SJSA1 (cell line): ENCODE data around the gene LRRC8C. TPM values are rescaled to one million over a fixed set of nuclear protein-coding genes. Genes with fewer than 3 reads are reported as not detected.
"Not testable (repeated sequence)": the region's sequence is repeated elsewhere in the genome, so short reads cannot be mapped to it uniquely, and the experiment has no call there.

Experiments
- DNase-seq, 2 experiments: peaks; one replicate each; pipeline ENCODE4 v3.0.0-alpha.2; 2015 to 2020; ENCODE audit warnings: low spot score in 2 of 2, low read depth in 1 of 2
- H3K27ac ChIP-seq: fragments of 250-450 bp; sonication (Bioruptor Pico); 2 replicates; pipeline ENCODE4 v1.5.1; 2020; ENCODE audit warnings: mild to moderate bottlenecking, moderate library complexity
- H3K27me3 ChIP-seq: fragments of 250-450 bp; sonication (Bioruptor Pico); replicated peaks from 2 replicates; pipeline ENCODE4 v1.5.1; 2020; ENCODE audit warnings: mild to moderate bottlenecking, moderate library complexity
- H3K36me3 ChIP-seq: fragments of 250-450 bp; sonication (Bioruptor Pico); 2 replicates; pipeline ENCODE4 v1.5.1; 2020; ENCODE audit warnings: mild to moderate bottlenecking
- H3K4me1 ChIP-seq: fragments of 250-450 bp; sonication (Bioruptor Pico); replicated peaks from 2 replicates; pipeline ENCODE4 v1.6.1; 2021; ENCODE audit warnings: mild to moderate bottlenecking
- H3K4me3 ChIP-seq: fragments of 250-450 bp; sonication (Bioruptor Pico); 2 replicates; pipeline ENCODE4 v1.5.1; 2020; ENCODE audit warnings: mild to moderate bottlenecking
- H3K9me3 ChIP-seq: fragments of 250-450 bp; sonication (Bioruptor Pico); replicated peaks from 2 replicates; pipeline ENCODE4 v1.5.1; 2020; ENCODE audit warnings: mild to moderate bottlenecking
- total RNA-seq: library from RNA; depleted of rRNA; stranded (reverse); fragments of >200 nt; shearing (Covaris generic); gene quantifications from 2 replicates; pipeline ENCODE4 v1.2.3, GENCODE V29; 2014

The LRRC8C gene
- total RNA-seq, 1 experiment from 2014 or later = 16.0 TPM

DNA sequence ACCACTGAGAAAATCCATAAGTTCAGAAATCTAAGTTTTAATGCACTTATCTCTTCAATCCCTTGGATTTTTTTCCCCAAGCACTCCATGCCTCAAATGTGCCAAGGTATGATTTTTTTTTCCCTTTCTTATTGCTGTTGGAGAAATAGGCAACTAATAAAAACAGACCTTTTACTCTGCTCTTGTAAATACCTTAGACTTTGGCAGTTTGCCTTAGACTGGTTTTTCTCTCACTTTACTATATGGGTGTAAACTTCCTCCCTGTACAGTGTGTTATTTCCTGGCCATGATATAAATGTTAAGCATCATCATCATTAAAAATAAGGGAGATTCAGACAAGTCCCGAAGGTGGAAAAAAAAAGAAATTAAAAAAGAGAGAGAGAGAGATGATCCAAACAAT is 65.7 kb downstream of the LRRC8C start:
- Histone ChIP-seq H3K9me3 (no peaks in the 10 kb centered on the region), H3K4me3 (no peak overlapping the region), H3K27ac (no peak overlapping the region), H3K27me3 (no peaks in the 10 kb centered on the region), H3K36me3 (0 out of 2 replicates have a peak, but pooled peaks cover 6% of the 10 kb centered on the region), H3K4me1 (no peaks in the 10 kb centered on the region)
- no peak for DNase-seq

DNA sequence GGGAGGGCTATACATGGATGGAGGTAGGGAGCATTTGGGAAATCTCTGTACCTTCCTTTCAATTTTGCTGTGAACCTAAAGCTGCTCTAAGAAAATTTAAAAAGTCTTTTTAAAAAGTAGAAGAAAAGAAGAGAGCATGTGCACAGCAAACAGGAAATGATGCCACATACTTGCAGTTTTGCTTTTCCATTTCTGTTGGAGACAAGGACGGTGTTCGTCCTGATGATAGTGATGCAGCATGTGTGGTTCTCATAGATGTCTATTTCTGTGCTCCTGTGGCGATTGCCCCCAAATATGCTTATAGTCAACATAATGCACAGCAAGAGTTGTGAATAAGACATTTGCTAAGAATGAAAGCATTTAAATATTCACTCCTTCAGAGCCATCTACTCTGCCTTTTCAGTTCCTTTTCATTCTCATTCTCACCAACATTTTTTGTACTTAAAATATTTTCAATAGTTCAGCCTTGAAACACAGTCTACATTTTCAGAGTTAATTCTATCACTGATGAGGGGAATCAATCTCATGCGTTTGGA is 66.6 kb downstream of the LRRC8C start:
- no peaks in the 10 kb centered on the region for H3K27me3 ChIP-seq
- H3K4me3 ChIP-seq = no peak overlapping the region
- no peaks in the 10 kb centered on the region for H3K9me3 ChIP-seq
- no peak for DNase-seq
- H3K27ac ChIP-seq = no peak overlapping the region
- 0 out of 2 replicates have a peak, but pooled peaks cover 10% of the 10 kb centered on the region for H3K36me3 ChIP-seq
- no peaks in the 10 kb centered on the region for H3K4me1 ChIP-seq

DNA sequence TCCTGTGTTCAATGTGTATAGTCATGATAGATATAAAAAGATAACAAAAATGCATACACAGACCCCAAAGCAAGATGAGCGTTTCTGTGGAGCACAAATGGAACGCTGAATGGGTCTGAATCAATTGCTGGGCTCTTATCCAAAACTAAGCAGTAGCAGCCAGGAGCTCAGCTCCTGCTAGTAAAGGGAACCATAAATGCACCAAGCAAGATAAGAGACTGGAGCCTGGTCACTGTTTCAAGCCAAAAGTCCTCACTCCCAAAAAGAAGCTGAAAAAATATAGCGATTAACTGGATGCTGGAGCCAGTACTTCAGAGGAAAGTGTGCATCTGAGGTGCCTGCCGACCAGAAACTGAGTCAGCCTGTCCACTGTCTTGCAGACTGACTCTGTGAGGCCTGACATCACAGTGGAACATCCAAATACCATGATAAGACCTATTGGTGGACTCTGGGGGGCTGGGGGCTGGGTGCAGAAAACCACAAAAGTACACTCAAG is 68.9 kb downstream of the LRRC8C start:
- DNase-seq = no peak

DNA sequence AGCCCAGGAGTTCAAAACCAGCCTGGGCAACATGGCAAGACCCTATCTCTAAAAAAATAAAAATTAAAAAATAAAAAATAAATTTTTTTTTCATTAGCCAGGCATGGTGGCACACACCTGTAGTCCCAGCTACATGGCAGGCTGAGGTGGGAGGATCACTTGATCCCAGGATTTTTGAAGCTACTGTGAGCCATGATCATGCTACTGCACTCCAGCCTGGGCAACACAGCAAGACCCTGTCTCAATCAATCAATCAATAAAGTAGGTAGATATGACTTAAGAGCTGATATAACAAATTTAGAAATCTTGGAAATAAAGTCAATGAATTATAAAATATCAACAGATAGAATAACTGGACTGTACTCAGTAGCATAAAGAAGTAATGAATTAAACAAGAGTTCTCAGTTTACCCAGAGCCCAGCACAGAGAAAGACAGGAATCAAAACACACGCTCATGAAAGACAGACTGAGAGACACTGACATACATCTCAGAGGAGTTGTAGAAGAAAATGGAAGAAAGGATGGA is 69.7 kb downstream of the LRRC8C start:
- Histone ChIP-seq H3K27ac (no peak overlapping the region), H3K4me3 (no peak overlapping the region)

More for the DNA sequence above, 68.9 kb downstream of the LRRC8C start:
- Histone ChIP-seq H3K4me3 (no peak overlapping the region), H3K9me3 (no peaks in the 10 kb centered on the region), H3K4me1 (peaks cover 7% of the 10 kb centered on the region), H3K36me3 (0 out of 2 replicates have a peak, but pooled peaks cover 8% of the 10 kb centered on the region), H3K27me3 (no peaks in the 10 kb centered on the region), H3K27ac (no peak overlapping the region)

DNA sequence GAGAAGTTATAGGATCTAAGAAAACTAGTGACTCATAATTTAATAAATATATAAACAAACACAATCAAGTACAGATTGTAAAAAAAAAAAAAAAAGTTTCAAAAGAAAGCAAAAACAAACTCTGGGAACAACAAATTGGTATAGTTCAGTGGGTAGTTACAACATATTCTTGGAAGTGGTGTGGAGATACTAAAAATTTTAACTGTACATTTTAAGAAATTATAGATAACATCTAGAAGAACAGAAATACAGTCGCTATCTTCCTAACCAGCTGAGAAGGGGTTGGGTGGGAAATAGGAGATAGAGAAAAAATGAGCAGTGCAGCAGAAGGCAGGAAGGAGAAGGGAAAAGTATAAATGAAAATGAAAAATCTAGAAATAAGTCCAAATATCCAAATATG is 70.5 kb downstream of the LRRC8C start:
- Histone ChIP-seq H3K36me3 (0 out of 2 replicates have a peak, but pooled peaks cover 8% of the 10 kb centered on the region), H3K27me3 (no peaks in the 10 kb centered on the region), H3K4me1 (peaks cover 14% of the 10 kb centered on the region), H3K9me3 (no peaks in the 10 kb centered on the region), H3K4me3 (no peak overlapping the region), H3K27ac (no peak overlapping the region)
- no peak for DNase-seq

More for the DNA sequence above, 69.7 kb downstream of the LRRC8C start:
- Histone ChIP-seq H3K27me3 (no peaks in the 10 kb centered on the region), H3K9me3 (no peaks in the 10 kb centered on the region), H3K4me1 (peaks cover 7% of the 10 kb centered on the region), H3K36me3 (0 out of 2 replicates have a peak, but pooled peaks cover 8% of the 10 kb centered on the region)
- no peak for DNase-seq

DNA sequence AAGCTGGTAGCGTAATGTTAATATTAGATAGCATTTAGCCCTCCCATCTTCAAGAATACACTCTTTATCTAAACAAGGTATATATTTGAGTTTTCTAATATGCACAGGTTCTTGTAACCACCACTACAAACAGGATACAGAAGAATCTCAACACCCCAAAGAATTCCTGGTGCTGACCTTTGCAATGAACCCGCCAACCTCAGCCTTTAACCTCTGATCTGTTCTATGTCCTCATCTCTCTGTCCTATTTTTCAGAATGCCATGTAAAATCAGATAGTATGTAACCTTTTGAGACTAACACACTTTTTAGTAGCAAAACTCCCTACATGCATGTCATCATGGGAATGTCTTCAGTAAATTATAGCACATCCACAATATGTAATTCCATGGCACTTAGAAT is 71.1 kb downstream of the LRRC8C start:
- H3K4me1 ChIP-seq = peaks cover 19% of the 10 kb centered on the region
- no peak overlapping the region for H3K27ac ChIP-seq
- 0 out of 2 replicates have a peak, but pooled peaks cover 8% of the 10 kb centered on the region for H3K36me3 ChIP-seq
- no peak overlapping the region for H3K4me3 ChIP-seq
- no peak for DNase-seq
- no peaks in the 10 kb centered on the region for H3K27me3 ChIP-seq
- H3K9me3 ChIP-seq = no peaks in the 10 kb centered on the region

DNA sequence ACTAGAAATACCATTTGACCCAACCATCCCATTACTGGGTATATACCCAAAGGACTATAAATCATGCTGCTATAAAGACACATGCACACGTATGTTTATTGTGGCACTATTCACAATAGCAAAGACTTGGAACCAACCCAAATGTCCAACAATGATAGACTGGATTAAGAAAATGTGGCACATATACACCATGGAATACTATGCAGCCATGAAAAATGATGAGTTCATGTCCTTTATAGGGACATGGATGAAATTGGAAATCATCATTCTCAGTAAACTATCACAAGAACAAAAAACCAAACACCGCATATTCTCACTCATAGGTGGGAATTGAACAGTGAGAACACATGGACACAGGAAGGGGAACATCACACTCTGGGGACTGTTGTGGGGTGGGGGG is 72.0 kb downstream of the LRRC8C start:
- not testable (repeated sequence) for H3K9me3 ChIP-seq, H3K27me3 ChIP-seq, H3K27ac ChIP-seq, DNase-seq, H3K4me3 ChIP-seq, H3K36me3 ChIP-seq
- H3K4me1 ChIP-seq = peaks cover 28% of the 10 kb centered on the region

DNA sequence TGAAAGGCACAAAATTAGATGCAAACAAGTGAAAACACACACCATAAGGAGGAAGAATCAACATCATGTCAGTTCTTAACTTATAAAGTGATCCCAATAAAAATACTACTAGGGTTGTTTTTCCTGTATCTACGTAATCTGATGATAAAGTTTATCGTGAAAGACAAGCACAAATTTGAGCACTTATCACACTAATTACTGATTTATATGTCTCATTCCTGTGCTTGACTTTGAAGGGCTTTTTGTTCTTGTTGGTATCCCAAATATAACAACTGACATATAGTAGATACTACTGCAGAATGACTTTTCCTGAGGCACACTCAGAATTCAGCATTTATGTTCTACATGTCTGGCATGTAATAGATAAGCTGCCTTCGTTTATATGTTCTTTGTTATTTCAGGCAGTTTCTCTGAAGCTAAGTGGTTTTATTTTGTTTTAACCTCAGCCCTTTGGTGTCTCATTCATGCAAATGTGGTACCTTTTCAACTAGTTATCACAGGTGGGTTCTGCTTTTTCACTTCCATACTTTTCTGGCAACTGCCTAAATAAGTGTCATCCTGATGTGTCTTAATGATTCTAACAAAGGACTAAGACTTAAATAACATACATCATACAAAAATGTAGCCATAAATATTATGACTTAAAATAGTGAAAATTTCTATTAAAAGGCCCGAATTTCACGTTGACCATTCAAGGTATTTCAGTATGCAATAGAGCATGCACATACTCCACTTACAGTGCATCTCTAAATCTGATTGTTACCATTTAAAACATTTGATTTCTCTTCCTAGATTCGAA is 73.2 kb downstream of the LRRC8C start:
- no peaks in the 10 kb centered on the region for H3K9me3 ChIP-seq
- 0 out of 2 replicates have a peak, but pooled peaks cover 8% of the 10 kb centered on the region for H3K36me3 ChIP-seq
- no peaks in the 10 kb centered on the region for H3K27me3 ChIP-seq
- no peak overlapping the region for H3K4me3 ChIP-seq
- no peak overlapping the region for H3K27ac ChIP-seq
- H3K4me1 ChIP-seq = peaks cover 40% of the 10 kb centered on the region
- no peak for DNase-seq

DNA sequence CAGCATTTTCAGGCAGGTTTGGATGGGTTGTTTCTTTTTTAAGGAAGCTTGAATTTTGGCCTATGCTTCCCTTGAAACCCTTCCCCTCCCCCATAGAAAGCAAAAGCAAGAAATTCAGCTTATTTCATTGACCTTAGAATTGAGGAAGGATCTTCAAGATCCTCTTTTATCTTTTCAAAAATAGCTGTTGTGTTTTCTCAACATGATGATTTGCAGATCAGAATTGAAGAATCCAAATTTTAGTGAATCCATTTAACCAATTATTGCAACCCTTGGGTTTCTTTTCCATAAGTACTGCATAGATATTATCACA is 73.7 kb downstream of the LRRC8C start:
- DNase-seq = no peak
- Histone ChIP-seq H3K36me3 (0 out of 2 replicates have a peak, but pooled peaks cover 8% of the 10 kb centered on the region), H3K27me3 (no peaks in the 10 kb centered on the region), H3K27ac (no peak overlapping the region), H3K9me3 (no peaks in the 10 kb centered on the region), H3K4me1 (peaks cover 41% of the 10 kb centered on the region), H3K4me3 (no peak overlapping the region)

DNA sequence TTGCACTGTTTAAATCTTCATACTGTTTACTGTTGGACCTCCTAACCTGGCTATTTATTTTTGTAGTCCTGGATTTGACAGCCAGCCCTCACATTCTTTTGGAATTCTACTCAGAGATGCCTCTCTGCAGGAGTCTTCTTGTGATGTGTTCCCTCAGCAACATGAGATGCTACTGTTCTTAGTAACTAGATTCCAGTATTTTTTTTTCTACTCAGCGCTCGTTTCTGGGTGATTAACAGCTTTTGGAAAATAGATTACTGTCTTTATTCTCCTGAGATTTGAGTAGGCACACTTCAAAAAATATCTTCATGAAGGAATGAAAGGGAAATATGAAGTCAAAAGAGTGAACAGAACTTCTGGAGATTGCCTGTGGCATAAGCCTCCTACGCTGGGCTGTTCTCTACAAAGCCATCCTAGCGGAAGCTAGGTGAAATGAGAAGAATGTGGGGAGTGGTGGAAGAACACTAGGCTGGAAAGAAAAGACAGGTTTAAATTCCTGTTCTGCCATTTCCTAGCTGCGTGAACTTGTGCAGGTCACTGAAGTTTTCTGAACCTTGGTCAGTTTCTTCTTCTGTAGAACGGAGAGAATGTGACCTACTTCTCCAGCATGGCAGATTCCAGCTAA is 75.9 kb downstream of the LRRC8C start:
- Histone ChIP-seq H3K27me3 (no peaks in the 10 kb centered on the region), H3K4me3 (no peak overlapping the region), H3K27ac (peak overlapping the region; percentile 65), H3K36me3 (peaks cover 17% of the 10 kb centered on the region), H3K4me1 (peaks cover 41% of the 10 kb centered on the region), H3K9me3 (no peaks in the 10 kb centered on the region)
- DNase-seq = peak in 1 of 2 experiments; percentile 58

DNA sequence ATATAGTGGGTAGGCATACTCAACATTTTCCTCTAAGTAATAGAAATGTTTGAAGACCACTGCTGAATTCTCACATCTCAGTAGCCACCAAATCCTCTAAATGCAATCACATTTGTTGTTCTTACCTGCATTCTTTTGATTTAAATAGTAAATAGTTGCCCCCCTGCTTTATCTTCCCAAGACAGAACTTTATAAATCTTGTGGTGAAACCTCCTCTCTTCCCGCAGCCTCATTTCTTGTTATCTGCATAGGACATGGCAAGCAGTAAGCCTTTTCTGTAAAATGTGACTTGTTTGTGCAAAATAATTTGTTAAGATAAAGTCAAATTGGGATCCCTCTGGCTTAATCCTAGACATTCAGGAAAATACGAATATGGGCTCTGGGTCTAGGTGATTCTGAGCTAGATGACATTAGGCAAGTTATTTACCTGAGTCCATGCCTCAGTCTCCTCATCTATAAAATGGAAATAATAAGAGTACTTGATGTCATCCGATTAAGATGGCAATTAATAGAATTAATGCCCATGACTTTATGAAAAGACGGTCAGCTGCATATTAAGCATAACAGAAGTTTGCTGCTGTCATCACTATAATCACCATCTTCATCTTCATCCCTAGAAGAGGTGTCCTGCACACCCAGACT is 77.7 kb downstream of the LRRC8C start:
- peaks cover 22% of the 10 kb centered on the region for H3K36me3 ChIP-seq
- DNase-seq = no peak
- H3K4me3 ChIP-seq = no peak overlapping the region
- H3K27me3 ChIP-seq = no peaks in the 10 kb centered on the region
- peak overlapping the region; percentile 65 for H3K27ac ChIP-seq
- H3K9me3 ChIP-seq = no peaks in the 10 kb centered on the region
- H3K4me1 ChIP-seq = peaks cover 41% of the 10 kb centered on the region

DNA sequence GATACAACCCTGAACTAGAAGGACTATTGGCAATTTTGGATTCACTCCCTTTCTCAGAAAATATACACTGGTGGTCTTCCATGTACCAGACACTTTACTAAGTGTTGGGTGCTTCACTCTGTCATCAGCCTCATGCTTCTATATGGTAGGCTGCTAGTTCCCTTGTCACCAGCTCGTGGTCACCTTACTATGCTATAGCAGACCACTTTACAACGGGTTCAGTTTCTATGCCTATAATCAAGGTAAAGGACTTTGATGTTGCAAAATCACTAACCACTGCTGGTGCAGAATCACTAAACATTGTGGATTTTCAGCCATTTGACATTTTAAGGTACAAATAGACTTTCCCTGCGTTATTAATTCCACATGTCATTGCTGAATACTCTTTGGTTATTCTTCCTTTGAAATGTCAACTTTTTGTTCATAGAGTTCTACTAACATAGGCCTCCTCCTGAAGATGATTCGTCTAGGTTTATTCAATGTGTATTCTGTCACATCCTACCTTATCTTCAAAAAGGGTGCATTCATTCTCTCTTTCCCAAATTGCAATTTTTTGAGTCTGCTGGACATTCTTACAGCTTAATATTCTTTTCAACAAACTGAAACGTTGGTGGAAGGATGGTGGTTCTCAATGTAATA is 78.3 kb downstream of the LRRC8C start:
- H3K4me3 ChIP-seq = no peak overlapping the region
- no peak overlapping the region for H3K27ac ChIP-seq
- DNase-seq = no peak
- H3K4me1 ChIP-seq = peaks cover 36% of the 10 kb centered on the region
- H3K36me3 ChIP-seq = peaks cover 22% of the 10 kb centered on the region
- H3K9me3 ChIP-seq = no peaks in the 10 kb centered on the region
- no peaks in the 10 kb centered on the region for H3K27me3 ChIP-seq

DNA sequence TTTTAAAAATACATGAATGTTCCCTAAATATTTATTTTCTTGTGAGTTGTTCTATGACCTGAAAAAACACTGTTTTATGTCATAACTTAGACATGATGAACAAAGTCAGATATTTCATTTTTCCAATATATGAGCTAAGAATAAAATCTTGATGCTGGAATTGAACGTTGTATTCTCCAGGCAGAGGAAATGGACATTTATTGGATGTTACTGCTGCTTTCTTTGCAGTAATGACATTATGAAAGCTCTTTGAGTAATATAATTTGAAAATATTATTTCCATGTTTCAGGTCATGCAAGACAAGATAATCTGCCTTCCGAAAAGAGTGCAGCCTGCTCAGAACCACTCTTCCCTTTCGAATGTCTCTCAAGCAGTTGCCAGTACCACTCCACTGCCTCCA is 79.5 kb downstream of the LRRC8C start:
- H3K36me3 ChIP-seq = peaks cover 22% of the 10 kb centered on the region
- H3K4me1 ChIP-seq = peaks cover 33% of the 10 kb centered on the region
- DNase-seq = no peak
- H3K9me3 ChIP-seq = no peaks in the 10 kb centered on the region
- no peak overlapping the region for H3K4me3 ChIP-seq
- H3K27ac ChIP-seq = no peak overlapping the region
- H3K27me3 ChIP-seq = no peaks in the 10 kb centered on the region
